Type B pancreatic cell (in vitro differentiated cells): Measurements from ENCODE around the gene PAGE4. TPM values are rescaled to one million over a fixed set of nuclear protein-coding genes. Genes with fewer than 3 reads are reported as not detected.

Source experiments
- DNase-seq: peaks from one replicate; pipeline ENCODE4 v3.0.0; 2021; ENCODE audit warnings: mixed read lengths; ENCODE audit not compliant: unreplicated experiment; ENCODE audit errors: extremely low spot score
- H3K27ac Mint-ChIP-seq: 2 replicates; pipeline ENCODE4 v1.8.0; 2021; ENCODE audit warnings: mild to moderate bottlenecking, mixed read lengths
- H3K27me3 Mint-ChIP-seq: 2 replicates; pipeline ENCODE4 v1.8.0; 2021; ENCODE audit warnings: mixed read lengths
- H3K36me3 Mint-ChIP-seq: 2 replicates; pipeline ENCODE4 v1.8.0; 2021; ENCODE audit warnings: mixed read lengths
- H3K4me1 Mint-ChIP-seq: one replicate; pipeline ENCODE4 v1.8.0; 2021; ENCODE audit warnings: mixed read lengths; ENCODE audit not compliant: unreplicated experiment
- H3K4me3 Mint-ChIP-seq: 2 replicates; pipeline ENCODE4 v1.8.0; 2021; ENCODE audit warnings: mild to moderate bottlenecking, mixed read lengths
- H3K9me3 Mint-ChIP-seq: 2 replicates; pipeline ENCODE4 v1.8.0; 2021; ENCODE audit warnings: mixed read lengths
- CTCF ChIP-seq: fragments of 200-600 bp; sonication (generic); conservative IDR thresholded peaks from 2 replicates; pipeline ENCODE4 v1.5.0; 2021; ENCODE audit warnings: antibody characterized with exemption, mild to moderate bottlenecking
- total RNA-seq: library from RNA; stranded (reverse); gene quantifications from 2 replicates; pipeline ENCODE4 v1.2.1, GENCODE V29; 2021; ENCODE audit warnings: low replicate concordance

Gene PAGE4
- total RNA-seq, 1 donor from 2014 or later, result not detected

- no peak for DNase-seq
- Mint-ChIP-seq H3K27me3 (no peaks in the 10 kb centered on the region), H3K9me3 (peaks cover 5% of the 10 kb centered on the region), H3K4me3 (no peak overlapping the region), H3K36me3 (no peaks in the 10 kb centered on the region), H3K27ac (no peak overlapping the region), H3K4me1 (no peaks in the 10 kb centered on the region)
- TF ChIP-seq CTCF, result no peak
Observed at GRCh38 chrX:49853661-49854060, 24.6 kb downstream of the PAGE4 start.

DNA sequence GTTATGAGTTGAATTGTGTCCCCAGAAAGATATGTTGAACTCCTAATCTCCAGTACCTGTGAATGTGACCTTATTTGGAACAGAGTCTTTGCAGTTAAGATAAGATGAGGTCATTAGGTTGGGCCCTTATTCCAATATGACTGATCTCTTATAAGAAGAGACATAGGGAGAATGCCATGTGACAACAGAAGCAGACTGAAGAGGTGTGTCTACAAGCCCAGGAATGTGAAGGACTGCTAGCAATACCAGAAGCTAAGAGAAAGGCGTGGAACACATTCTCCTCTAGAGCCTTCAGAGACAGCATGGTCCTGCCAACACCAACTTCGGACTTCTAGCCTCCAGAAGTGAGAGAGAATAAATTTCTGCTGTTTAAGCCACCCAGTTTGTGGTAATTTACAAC, 27.7 kb downstream of the PAGE4 start:
- TF ChIP-seq CTCF, result no peak
- Mint-ChIP-seq H3K9me3 (peaks cover 12% of the 10 kb centered on the region), H3K36me3 (no peaks in the 10 kb centered on the region), H3K27ac (peak overlapping the region; percentile 18), H3K4me1 (peaks cover 5% of the 10 kb centered on the region), H3K4me3 (no peak overlapping the region), H3K27me3 (no peaks in the 10 kb centered on the region)
- DNase-seq, result no peak

DNA sequence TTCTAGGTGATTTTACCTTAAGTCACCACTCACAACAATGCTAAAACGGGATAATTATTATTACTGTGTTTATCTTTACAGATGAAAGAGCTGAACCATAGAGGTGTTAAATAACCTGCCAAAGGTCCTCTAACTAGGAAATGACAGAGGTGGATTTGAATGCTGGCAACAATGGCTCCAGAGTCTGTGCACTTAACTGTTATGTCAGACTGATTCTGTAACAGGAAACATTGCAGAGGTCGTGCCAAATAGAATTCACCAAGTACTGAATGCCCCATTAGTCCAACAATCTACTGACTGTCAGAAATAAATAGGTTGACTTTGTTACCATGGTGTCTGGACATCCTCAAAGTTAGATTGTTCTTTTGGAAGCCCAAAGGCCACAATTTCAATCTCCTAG, 29.2 kb downstream of the PAGE4 start:
- H3K4me3 Mint-ChIP-seq, result no peak overlapping the region
- no peaks in the 10 kb centered on the region for H3K27me3 Mint-ChIP-seq
- H3K27ac Mint-ChIP-seq, result no peak overlapping the region
- TF ChIP-seq CTCF, result no peak
- H3K9me3 Mint-ChIP-seq, result peaks cover 12% of the 10 kb centered on the region
- DNase-seq, result no peak
- no peaks in the 10 kb centered on the region for H3K36me3 Mint-ChIP-seq
- peaks cover 5% of the 10 kb centered on the region for H3K4me1 Mint-ChIP-seq

- H3K27me3 Mint-ChIP-seq, result no peaks in the 10 kb centered on the region
- H3K4me3 Mint-ChIP-seq, result no peak overlapping the region
- peaks cover 12% of the 10 kb centered on the region for H3K9me3 Mint-ChIP-seq
- H3K36me3 Mint-ChIP-seq, result no peaks in the 10 kb centered on the region
- TF ChIP-seq CTCF, result no peak
- no peak overlapping the region for H3K27ac Mint-ChIP-seq
- H3K4me1 Mint-ChIP-seq, result peaks cover 5% of the 10 kb centered on the region
- DNase-seq, result no peak
Observed at GRCh38 chrX:49859491-49859890, 30.4 kb downstream of the PAGE4 start.

DNA sequence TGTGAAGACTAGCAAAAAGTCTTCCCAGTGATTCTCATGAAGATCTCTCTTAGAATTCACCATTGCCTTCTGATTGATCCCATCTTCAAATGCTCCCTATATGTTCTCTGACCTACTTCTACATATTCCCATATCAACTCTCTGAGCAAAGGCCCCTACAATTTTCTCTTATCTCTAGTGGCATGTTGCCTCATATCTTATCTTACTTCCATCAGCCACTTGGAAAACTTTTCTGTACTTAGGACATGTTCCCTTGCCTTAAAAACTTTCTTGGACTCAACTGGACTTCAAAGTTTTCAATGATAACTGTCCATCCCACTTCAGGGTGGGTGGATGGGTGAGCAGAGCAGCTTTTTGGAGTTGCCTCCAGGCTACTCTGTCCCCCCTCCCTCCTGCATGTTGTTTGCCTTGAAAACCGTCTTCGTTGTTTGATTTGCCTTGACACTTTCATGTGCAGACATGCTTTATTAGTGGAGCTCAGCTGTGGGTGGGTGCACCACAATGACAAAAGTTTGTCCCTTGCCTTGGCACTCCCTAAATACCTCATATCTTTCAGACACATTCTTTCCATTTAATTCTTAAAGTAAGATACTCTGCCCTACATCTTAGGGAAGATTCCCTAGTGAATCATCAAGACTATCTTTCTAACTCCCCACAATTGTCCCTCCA, 31.9 kb downstream of the PAGE4 start:
- TF ChIP-seq CTCF, result no peak
- no peak for DNase-seq
- H3K4me1 Mint-ChIP-seq, result peaks cover 5% of the 10 kb centered on the region
- H3K27ac Mint-ChIP-seq, result peak overlapping the region; percentile 4
- H3K4me3 Mint-ChIP-seq, result no peak overlapping the region
- no peaks in the 10 kb centered on the region for H3K27me3 Mint-ChIP-seq
- H3K9me3 Mint-ChIP-seq, result peaks cover 12% of the 10 kb centered on the region
- no peaks in the 10 kb centered on the region for H3K36me3 Mint-ChIP-seq
